Parathyroid adenoma (tissue), 2 donors: ENCODE measurements around the gene RPH3AL.

Experiments used
- H2AFZ ChIP-seq: fragments of 300-600 bp; sonication (generic); one replicate; pipeline ENCODE4 v1.7.0; 2017; ENCODE audit warnings: antibody characterized with exemption, mild to moderate bottlenecking
- H3K27ac ChIP-seq: fragments of 300-600 bp; sonication (generic); one replicate; pipeline ENCODE4 v1.7.0; 2017
- H3K27me3 ChIP-seq: fragments of 300-600 bp; sonication (generic); one replicate; pipeline ENCODE4 v1.7.0; 2017; ENCODE audit warnings: low read length; ENCODE audit not compliant: control insufficient read depth, insufficient read depth
- H3K36me3 ChIP-seq: fragments of 300-600 bp; sonication (generic); one replicate; pipeline ENCODE4 v1.7.0; 2017; ENCODE audit warnings: low read length; ENCODE audit not compliant: control insufficient read depth, insufficient read depth
- H3K4me1 ChIP-seq: fragments of 300-600 bp; sonication (generic); one replicate; pipeline ENCODE4 v1.7.0; 2017; ENCODE audit warnings: control low read depth
- H3K4me2 ChIP-seq: fragments of 300-600 bp; sonication (generic); one replicate; pipeline ENCODE4 v1.7.0; 2017; ENCODE audit warnings: low read length
- H3K4me3 ChIP-seq: fragments of 300-600 bp; sonication (generic); one replicate; pipeline ENCODE4 v1.7.0; 2017; ENCODE audit warnings: low read depth, low read length
- H3K79me2 ChIP-seq: fragments of 300-600 bp; sonication (generic); one replicate; pipeline ENCODE4 v1.7.0; 2017; ENCODE audit warnings: control low read depth
- H3K9ac ChIP-seq: fragments of 300-600 bp; sonication (generic); one replicate; pipeline ENCODE4 v1.7.0; 2017; ENCODE audit warnings: mild to moderate bottlenecking
- H3K9me3 ChIP-seq: fragments of 300-600 bp; sonication (generic); one replicate; pipeline ENCODE4 v1.7.0; 2017; ENCODE audit warnings: low read length; ENCODE audit not compliant: control insufficient read depth
- TF ChIP-seq, protein P1 (sequence below): fragments of 300-600 bp; sonication (generic); IDR thresholded peaks from one replicate; pipeline ENCODE4 v1.7.0; 2017; ENCODE audit warnings: antibody characterized with exemption, mild to moderate bottlenecking
- donor health status: primary hyperparathyroidism.

Gene RPH3AL

GRCh38 chr17:333626-334396 lies 18.8 kb downstream of the RPH3AL start:
- peaks cover 2% of the 10 kb centered on the region for H3K79me2 ChIP-seq
- peak overlapping the region; percentile 82 for H2AFZ ChIP-seq
- peak overlapping the region; percentile 22 for H3K4me3 ChIP-seq
- TF ChIP-seq, protein P1, sequence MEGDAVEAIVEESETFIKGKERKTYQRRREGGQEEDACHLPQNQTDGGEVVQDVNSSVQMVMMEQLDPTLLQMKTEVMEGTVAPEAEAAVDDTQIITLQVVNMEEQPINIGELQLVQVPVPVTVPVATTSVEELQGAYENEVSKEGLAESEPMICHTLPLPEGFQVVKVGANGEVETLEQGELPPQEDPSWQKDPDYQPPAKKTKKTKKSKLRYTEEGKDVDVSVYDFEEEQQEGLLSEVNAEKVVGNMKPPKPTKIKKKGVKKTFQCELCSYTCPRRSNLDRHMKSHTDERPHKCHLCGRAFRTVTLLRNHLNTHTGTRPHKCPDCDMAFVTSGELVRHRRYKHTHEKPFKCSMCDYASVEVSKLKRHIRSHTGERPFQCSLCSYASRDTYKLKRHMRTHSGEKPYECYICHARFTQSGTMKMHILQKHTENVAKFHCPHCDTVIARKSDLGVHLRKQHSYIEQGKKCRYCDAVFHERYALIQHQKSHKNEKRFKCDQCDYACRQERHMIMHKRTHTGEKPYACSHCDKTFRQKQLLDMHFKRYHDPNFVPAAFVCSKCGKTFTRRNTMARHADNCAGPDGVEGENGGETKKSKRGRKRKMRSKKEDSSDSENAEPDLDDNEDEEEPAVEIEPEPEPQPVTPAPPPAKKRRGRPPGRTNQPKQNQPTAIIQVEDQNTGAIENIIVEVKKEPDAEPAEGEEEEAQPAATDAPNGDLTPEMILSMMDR: no peak
- peak overlapping the region; percentile 62 for H3K27ac ChIP-seq
- no peaks in the 10 kb centered on the region for H3K27me3 ChIP-seq
- H3K4me2 ChIP-seq: peak overlapping the region; percentile 46
- H3K36me3 ChIP-seq: no peaks in the 10 kb centered on the region
- H3K4me1 ChIP-seq: no peaks in the 10 kb centered on the region
- no peak overlapping the region for H3K9ac ChIP-seq
- no peaks in the 10 kb centered on the region for H3K9me3 ChIP-seq

DNA sequence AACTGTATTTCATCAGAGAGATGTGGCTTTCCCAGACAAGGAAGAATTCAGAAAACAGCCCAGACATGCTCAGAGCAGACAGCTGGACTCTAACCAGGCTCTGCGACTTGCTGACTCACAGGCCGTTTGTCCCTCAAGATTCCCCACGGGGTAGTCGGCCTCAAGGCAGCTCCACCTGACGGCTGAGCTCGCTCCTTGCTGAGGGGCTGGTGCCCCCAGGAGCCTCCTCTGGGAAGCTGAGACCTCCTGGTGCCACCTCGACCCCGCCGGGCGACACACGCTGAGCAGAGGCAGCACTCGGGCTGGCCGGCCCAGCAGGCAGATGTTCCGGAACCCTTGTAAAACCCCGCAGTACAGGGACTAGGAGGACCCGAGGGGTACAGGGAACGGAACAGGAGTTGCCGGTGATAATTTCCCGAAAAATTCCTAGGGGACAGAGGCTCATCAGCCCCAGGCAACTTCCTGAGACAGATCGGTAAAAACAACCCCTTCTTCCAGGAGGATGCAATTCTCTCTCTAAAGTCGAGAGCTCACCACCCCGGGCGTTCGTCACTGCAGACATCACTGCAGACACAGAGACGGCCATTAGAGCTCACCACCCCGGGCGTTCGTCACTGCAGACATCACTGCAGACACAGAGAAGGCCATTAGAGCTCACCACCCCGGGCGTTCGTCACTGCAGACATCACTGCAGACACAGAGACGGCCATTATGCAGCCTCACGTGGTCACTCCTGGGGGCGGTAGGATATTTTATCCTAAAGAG lies 19.9 kb downstream of the RPH3AL start:
- no peak overlapping the region for H3K4me2 ChIP-seq
- H2AFZ ChIP-seq: no peak overlapping the region
- H3K9me3 ChIP-seq: no peaks in the 10 kb centered on the region
- peak overlapping the region; percentile 79 for H3K27ac ChIP-seq
- H3K4me3 ChIP-seq: no peak overlapping the region
- H3K79me2 ChIP-seq: no peaks in the 10 kb centered on the region
- no peak overlapping the region for H3K9ac ChIP-seq
- H3K27me3 ChIP-seq: no peaks in the 10 kb centered on the region
- TF ChIP-seq, protein P1: no peak
- no peaks in the 10 kb centered on the region for H3K36me3 ChIP-seq
- no peaks in the 10 kb centered on the region for H3K4me1 ChIP-seq

- Histone ChIP-seq H3K9me3 (no peaks in the 10 kb centered on the region), H3K27ac (peak overlapping the region; percentile 79), H2AFZ (no peak overlapping the region), H3K4me2 (no peak overlapping the region), H3K36me3 (no peaks in the 10 kb centered on the region), H3K9ac (no peak overlapping the region), H3K79me2 (no peaks in the 10 kb centered on the region), H3K4me1 (no peaks in the 10 kb centered on the region), H3K4me3 (no peak overlapping the region), H3K27me3 (no peaks in the 10 kb centered on the region)
- TF ChIP-seq, protein P1: no peak
Measured at GRCh38 chr17:332023-332422, 20.6 kb downstream of the RPH3AL start.

- Histone ChIP-seq H3K9me3 (no peaks in the 10 kb centered on the region), H3K36me3 (no peaks in the 10 kb centered on the region), H3K4me1 (no peaks in the 10 kb centered on the region), H3K4me2 (no peak overlapping the region), H3K79me2 (no peaks in the 10 kb centered on the region), H3K27ac (peak overlapping the region; percentile 79), H3K27me3 (no peaks in the 10 kb centered on the region), H2AFZ (no peak overlapping the region), H3K9ac (no peak overlapping the region), H3K4me3 (no peak overlapping the region)
- TF ChIP-seq, protein P1: no peak
Measured at GRCh38 chr17:330993-331701, 21.5 kb downstream of the RPH3AL start.
